Measurements from ENCODE around the gene FLRT3. TPM values are rescaled to one million over a fixed set of nuclear protein-coding genes. Genes with fewer than 3 reads are reported as not detected.

FLRT3 gene
- total RNA-seq, 2 experiments from 2014 or later = not detected

GRCh38 chr20:14295770-14296309 lies 41.6 kb downstream of the FLRT3 start:
- H3K36me3 ChIP-seq (ENCODE audit: insufficient read depth, low read length) = no peaks in the 10 kb centered on the region
- H3K9me3 Mint-ChIP-seq = peaks cover 7% of the 10 kb centered on the region
- H3K27me3 Mint-ChIP-seq = no peaks in the 10 kb centered on the region
- H3K4me1 Mint-ChIP-seq (ENCODE audit: low read depth) = no peaks in the 10 kb centered on the region
- H3K4me3 Mint-ChIP-seq = no peak overlapping the region
- H3K4me1 ChIP-seq (ENCODE audit: insufficient read depth, low read length) = no peaks in the 10 kb centered on the region
- H3K36me3 Mint-ChIP-seq (ENCODE audit: low read depth) = no peaks in the 10 kb centered on the region
- intact Hi-C loops (cut with DNase I, micrococcal nuclease) = no loop called here
- ChIA-PET POLR2A (no interaction called here), CTCF (no interaction called here)
- H3K27ac Mint-ChIP-seq = no peak overlapping the region
- no peak overlapping the region for H3K27ac ChIP-seq (ENCODE audit: low read depth in 1 of 2, low read length in 2 of 2)
- H3K4me3 ChIP-seq (ENCODE audit: low read length) = no peak overlapping the region
- ATAC-seq (ENCODE audit: poor library complexity) (no peak), DNase-seq (no peak)
- TF ChIP-seq CTCF (IDR thresholded peaks at IDR 0.05) = no peak
- H3K9me3 ChIP-seq (ENCODE audit: control insufficient read depth in 1 of 2, insufficient read depth in 1 of 2, low read length in 2 of 2) = peaks cover 0 to 6% of the 10 kb centered on the region in 2 experiments
- H3K27me3 ChIP-seq (ENCODE audit: control insufficient read depth in 1 of 2, insufficient read depth in 2 of 2, low read length in 2 of 2) = no peaks in the 10 kb centered on the region

- intact Hi-C loops (cut with DNase I, micrococcal nuclease) = no loop called here
- Histone ChIP-seq H3K27ac (ENCODE audit: low read depth in 1 of 2, low read length in 2 of 2) (no peak overlapping the region), H3K36me3 (ENCODE audit: insufficient read depth, low read length) (no peaks in the 10 kb centered on the region), H3K27me3 (ENCODE audit: control insufficient read depth in 1 of 2, insufficient read depth in 2 of 2, low read length in 2 of 2) (no peaks in the 10 kb centered on the region), H3K4me3 (ENCODE audit: low read length) (no peak overlapping the region), H3K9me3 (ENCODE audit: control insufficient read depth in 1 of 2, insufficient read depth in 1 of 2, low read length in 2 of 2) (peaks cover 0 to 10% of the 10 kb centered on the region in 2 experiments), H3K4me1 (ENCODE audit: insufficient read depth, low read length) (no peaks in the 10 kb centered on the region)
- no peak for TF ChIP-seq CTCF (IDR thresholded peaks at IDR 0.05)
- H3K36me3 Mint-ChIP-seq (ENCODE audit: low read depth) = no peaks in the 10 kb centered on the region
- H3K4me1 Mint-ChIP-seq (ENCODE audit: low read depth) = no peaks in the 10 kb centered on the region
- ATAC-seq (ENCODE audit: poor library complexity) = no peak
- H3K27me3 Mint-ChIP-seq = no peaks in the 10 kb centered on the region
- POLR2A ChIA-PET = no interaction called here
- no peak for DNase-seq
- CTCF ChIA-PET = no interaction called here
- no peak overlapping the region for H3K4me3 Mint-ChIP-seq
- no peak overlapping the region for H3K27ac Mint-ChIP-seq
- peaks cover 6% of the 10 kb centered on the region for H3K9me3 Mint-ChIP-seq
These were observed 42.2 kb downstream of the FLRT3 start for GRCh38 chr20:14295238-14295637.

GRCh38 chr20:14291502-14291901 lies 45.9 kb downstream of the FLRT3 start:
- no peak overlapping the region for H3K4me3 Mint-ChIP-seq
- intact Hi-C loops (cut with DNase I, micrococcal nuclease) = no loop called here
- Histone ChIP-seq H3K4me1 (ENCODE audit: insufficient read depth, low read length) (no peaks in the 10 kb centered on the region), H3K36me3 (ENCODE audit: insufficient read depth, low read length) (no peaks in the 10 kb centered on the region), H3K9me3 (ENCODE audit: control insufficient read depth in 1 of 2, insufficient read depth in 1 of 2, low read length in 2 of 2) (peaks cover 0 to 8% of the 10 kb centered on the region in 2 experiments), H3K4me3 (ENCODE audit: low read length) (no peak overlapping the region), H3K27ac (ENCODE audit: low read depth in 1 of 2, low read length in 2 of 2) (no peak overlapping the region), H3K27me3 (ENCODE audit: control insufficient read depth in 1 of 2, insufficient read depth in 2 of 2, low read length in 2 of 2) (no peaks in the 10 kb centered on the region)
- CTCF ChIA-PET = no interaction called here
- no peaks in the 10 kb centered on the region for H3K36me3 Mint-ChIP-seq (ENCODE audit: low read depth)
- no peaks in the 10 kb centered on the region for H3K4me1 Mint-ChIP-seq (ENCODE audit: low read depth)
- H3K27ac Mint-ChIP-seq = no peak overlapping the region
- ATAC-seq (ENCODE audit: poor library complexity) (no peak), DNase-seq (no peak)
- POLR2A ChIA-PET = no interaction called here
- no peak for TF ChIP-seq CTCF (IDR thresholded peaks at IDR 0.05)
- no peaks in the 10 kb centered on the region for H3K27me3 Mint-ChIP-seq
- H3K9me3 Mint-ChIP-seq = peaks cover 3% of the 10 kb centered on the region
